Astrocyte (in vitro differentiated cells and primary cell): ENCODE measurements around the gene MBNL2. TPM values are rescaled to one million over a fixed set of nuclear protein-coding genes. Genes with fewer than 3 reads are reported as not detected.

Experiments
- DNase-seq: peaks from one replicate; pipeline ENCODE4 v3.0.0-alpha.2; 2010; ENCODE audit warnings: low read depth
- FAIRE-seq: peaks from 2 replicates; lab custom pipeline; 2011; peaks lifted over from hg19 to GRCh38; lab: Jason Lieb, UNC
- H2AFZ ChIP-seq: 2 replicates; pipeline ENCODE4 v1.6.0; 2012; ENCODE audit warnings: low read depth, low read length, inconsistent platforms
- H3K27ac ChIP-seq: 2 replicates; pipeline ENCODE4 v1.5.1; 2011; ENCODE audit warnings: low read depth, low read length, inconsistent platforms
- H3K27me3 ChIP-seq: 2 replicates; pipeline ENCODE4 v1.6.0; 2011; ENCODE audit warnings: low read length, inconsistent platforms; ENCODE audit not compliant: insufficient read depth
- H3K36me3 ChIP-seq: 2 replicates; pipeline ENCODE4 v1.5.1; 2011; ENCODE audit warnings: low read length, inconsistent platforms; ENCODE audit not compliant: insufficient read depth
- H3K4me1 ChIP-seq: 2 replicates; pipeline ENCODE4 v1.5.1; 2011; ENCODE audit warnings: low read length, inconsistent platforms; ENCODE audit not compliant: insufficient read depth
- H3K4me2 ChIP-seq: 2 replicates; pipeline ENCODE4 v1.6.0; 2012; ENCODE audit warnings: low read length, inconsistent platforms
- H3K4me3 ChIP-seq: 2 replicates; pipeline ENCODE4 v1.5.1; 2011; ENCODE audit warnings: low read depth, mild to moderate bottlenecking, low read length, inconsistent platforms; ENCODE audit not compliant: insufficient read depth
- H3K79me2 ChIP-seq: 2 replicates; pipeline ENCODE4 v1.6.0; 2012; ENCODE audit warnings: mild to moderate bottlenecking, low read length, inconsistent platforms; ENCODE audit not compliant: insufficient read depth
- H3K9ac ChIP-seq: 2 replicates; pipeline ENCODE4 v1.6.0; 2012; ENCODE audit warnings: mild to moderate bottlenecking, low read length, inconsistent platforms
- H3K9me3 ChIP-seq: 2 replicates; pipeline ENCODE4 v1.5.1; 2012; ENCODE audit warnings: low read depth, mild to moderate bottlenecking, low read length, inconsistent platforms; ENCODE audit not compliant: insufficient read depth
- H4K20me1 ChIP-seq: 2 replicates; pipeline ENCODE4 v1.6.0; 2012; ENCODE audit warnings: low read length, inconsistent platforms; ENCODE audit not compliant: insufficient read depth
- H3K27ac Mint-ChIP-seq: one replicate; pipeline ENCODE4 v1.8.0; 2021; ENCODE audit warnings: mild to moderate bottlenecking, mixed read lengths; ENCODE audit not compliant: unreplicated experiment
- H3K27me3 Mint-ChIP-seq: one replicate; pipeline ENCODE4 v1.8.0; 2021; ENCODE audit warnings: low read depth, mixed read lengths; ENCODE audit not compliant: unreplicated experiment
- H3K36me3 Mint-ChIP-seq: one replicate; pipeline ENCODE4 v1.8.0; 2021; ENCODE audit warnings: low read depth, mixed read lengths; ENCODE audit not compliant: unreplicated experiment
- H3K4me1 Mint-ChIP-seq: one replicate; pipeline ENCODE4 v1.8.0; 2021; ENCODE audit warnings: low read depth, mixed read lengths; ENCODE audit not compliant: unreplicated experiment
- H3K4me3 Mint-ChIP-seq: one replicate; pipeline ENCODE4 v1.8.0; 2021; ENCODE audit warnings: mild to moderate bottlenecking, moderate library complexity, mixed read lengths; ENCODE audit not compliant: unreplicated experiment
- H3K9me3 Mint-ChIP-seq: one replicate; pipeline ENCODE4 v1.8.0; 2021; ENCODE audit warnings: mild to moderate bottlenecking, mixed read lengths; ENCODE audit not compliant: unreplicated experiment
- CTCF ChIP-seq: IDR thresholded peaks from 2 replicates; pipeline ENCODE4 v1.5.1; 2011; ENCODE audit warnings: low read depth, mild to moderate bottlenecking, inconsistent platforms, low read length, moderate library complexity; ENCODE audit not compliant: insufficient read depth
- EZH2 ChIP-seq: IDR thresholded peaks from 2 replicates; pipeline ENCODE4 v1.6.1; 2012; ENCODE audit warnings: mild to moderate bottlenecking, low read length, inconsistent platforms; ENCODE audit not compliant: insufficient read depth
- total RNA-seq: library from RNA; stranded (reverse); gene quantifications from 2 replicates; pipeline ENCODE4 v1.2.1, GENCODE V29; 2021

MBNL2 gene
- total RNA-seq, 1 donor from 2014 or later, result 66.5 TPM

GRCh38 chr13:97240788-97241734 is 18.9 kb downstream of the MBNL2 start:
- no peak overlapping the region for H3K27ac Mint-ChIP-seq
- FAIRE-seq, result no peak

GRCh38 chr13:97241761-97242160 is 19.6 kb downstream of the MBNL2 start:
- Histone ChIP-seq H3K4me2 (no peak overlapping the region), H3K4me1 (no peaks in the 10 kb centered on the region), H3K27me3 (no peaks in the 10 kb centered on the region), H3K9me3 (no peaks in the 10 kb centered on the region), H3K4me3 (no peak overlapping the region), H4K20me1 (peaks cover 96% of the 10 kb centered on the region), H2AFZ (no peak overlapping the region), H3K9ac (no peak overlapping the region), H3K27ac (no peak overlapping the region), H3K36me3 (peaks cover 5% of the 10 kb centered on the region), H3K79me2 (peaks cover 100% of the 10 kb centered on the region)
- Mint-ChIP-seq H3K9me3 (no peaks in the 10 kb centered on the region), H3K4me3 (no peak overlapping the region), H3K27ac (no peak overlapping the region), H3K36me3 (peaks cover 16% of the 10 kb centered on the region), H3K27me3 (no peaks in the 10 kb centered on the region), H3K4me1 (peaks cover 45% of the 10 kb centered on the region)
- TF ChIP-seq EZH2 (no peak), CTCF (no peak)
- DNase-seq (no peak), FAIRE-seq (no peak)

More at GRCh38 chr13:97240788-97241734, 18.9 kb downstream of the MBNL2 start:
- no peak overlapping the region for H3K4me2 ChIP-seq
- no peak overlapping the region for H3K9ac ChIP-seq
- peaks cover 43% of the 10 kb centered on the region for H3K4me1 Mint-ChIP-seq
- TF ChIP-seq EZH2 (no peak), CTCF (no peak)
- no peaks in the 10 kb centered on the region for H3K9me3 Mint-ChIP-seq
- H2AFZ ChIP-seq, result no peak overlapping the region
- H3K36me3 ChIP-seq, result peaks cover 5% of the 10 kb centered on the region
- peaks cover 96% of the 10 kb centered on the region for H4K20me1 ChIP-seq
- no peak for DNase-seq
- H3K9me3 ChIP-seq, result no peaks in the 10 kb centered on the region
- H3K36me3 Mint-ChIP-seq, result peaks cover 17% of the 10 kb centered on the region
- no peaks in the 10 kb centered on the region for H3K27me3 ChIP-seq
- no peaks in the 10 kb centered on the region for H3K4me1 ChIP-seq
- no peak overlapping the region for H3K4me3 Mint-ChIP-seq
- H3K27ac ChIP-seq, result no peak overlapping the region
- H3K79me2 ChIP-seq, result peaks cover 100% of the 10 kb centered on the region
- no peak overlapping the region for H3K4me3 ChIP-seq
- H3K27me3 Mint-ChIP-seq, result no peaks in the 10 kb centered on the region
